Smooth muscle cell (in vitro differentiated cells): ENCODE results near the gene ADCY7. TPM values are rescaled to one million over a fixed set of nuclear protein-coding genes. Genes with fewer than 3 reads are reported as not detected.

Experiments used
- DNase-seq: peaks from one replicate; lab custom pipeline; 2025; ENCODE audit not compliant: unreplicated experiment; lab: John Stamatoyannopoulos, UW
- H2AFZ ChIP-seq: fragments of 200-600 bp; sonication (generic); 2 replicates; pipeline ENCODE4 v1.6.0; 2016; ENCODE audit warnings: antibody characterized with exemption, low read depth, mild to moderate bottlenecking
- H3F3A ChIP-seq: fragments of 200-600 bp; sonication (generic); 2 replicates; pipeline ENCODE4 v1.6.0; 2017; ENCODE audit warnings: antibody characterized with exemption, low read depth
- H3K27ac ChIP-seq: fragments of 200-600 bp; sonication (generic); 2 replicates; pipeline ENCODE4 v1.5.1; 2016; ENCODE audit warnings: low read depth, mild to moderate bottlenecking
- H3K27me3 ChIP-seq: fragments of 200-600 bp; sonication (generic); 2 replicates; pipeline ENCODE4 v1.6.1; 2016; ENCODE audit warnings: low read depth, mild to moderate bottlenecking
- H3K36me3 ChIP-seq: fragments of 200-600 bp; sonication (generic); 2 replicates; pipeline ENCODE4 v1.5.1; 2016; ENCODE audit warnings: low read depth
- H3K4me1 ChIP-seq: fragments of 200-600 bp; sonication (generic); 2 replicates; pipeline ENCODE4 v1.5.1; 2016; ENCODE audit warnings: low read depth
- H3K4me2 ChIP-seq: fragments of 200-600 bp; sonication (generic); 2 replicates; pipeline ENCODE4 v1.6.0; 2016; ENCODE audit warnings: mild to moderate bottlenecking
- H3K4me3 ChIP-seq: fragments of 200-600 bp; sonication (generic); 2 replicates; pipeline ENCODE4 v1.5.1; 2016; ENCODE audit warnings: mild to moderate bottlenecking
- H3K79me2 ChIP-seq: fragments of 200-600 bp; sonication (generic); 2 replicates; pipeline ENCODE4 v1.6.0; 2016; ENCODE audit warnings: low read depth, mild to moderate bottlenecking
- H3K9ac ChIP-seq: fragments of 200-600 bp; sonication (generic); 2 replicates; pipeline ENCODE4 v1.6.0; 2016; ENCODE audit warnings: low read depth
- H3K9me3 ChIP-seq: fragments of 200-600 bp; sonication (generic); replicated peaks from 2 replicates; pipeline ENCODE4 v1.5.1; 2016; ENCODE audit warnings: low read depth
- H4K20me1 ChIP-seq: fragments of 200-600 bp; sonication (generic); 2 replicates; pipeline ENCODE4 v1.6.0; 2016; ENCODE audit warnings: low read depth
- WGBS: methylation state at CpG from one replicate; pipeline ENCODE4 v1.1.7; 2016; ENCODE audit warnings: low lambda C conversion rate; 5-methylcytosine and 5-hydroxymethylcytosine counted together
- polyA plus RNA-seq: library from polyadenylated mRNA; unstranded; fragments of >200 nt; fragmentation: Nextera tagmentation; extraction: Ambion mirVana; gene quantifications from 2 replicates; pipeline ENCODE4 v1.2.1, GENCODE V29; 2016
- total RNA-seq: library from RNA; depleted of rRNA; stranded (reverse); fragments of >200 nt; gene quantifications from 2 replicates; pipeline ENCODE4 v1.2.3, GENCODE V29; 2014
- TF ChIP-seq, protein P1 (sequence below): fragments of 200-600 bp; sonication (generic); IDR thresholded peaks from 2 replicates; pipeline ENCODE4 v1.5.1; 2017; ENCODE audit warnings: borderline replicate concordance, mild to moderate bottlenecking, antibody characterized with exemption; ENCODE audit not compliant: insufficient read depth, poor library complexity, severe bottlenecking

The ADCY7 gene
- total and polyA plus RNA-seq, 2 experiments from 2014 or later = 28.1 to 31.6 TPM

DNA sequence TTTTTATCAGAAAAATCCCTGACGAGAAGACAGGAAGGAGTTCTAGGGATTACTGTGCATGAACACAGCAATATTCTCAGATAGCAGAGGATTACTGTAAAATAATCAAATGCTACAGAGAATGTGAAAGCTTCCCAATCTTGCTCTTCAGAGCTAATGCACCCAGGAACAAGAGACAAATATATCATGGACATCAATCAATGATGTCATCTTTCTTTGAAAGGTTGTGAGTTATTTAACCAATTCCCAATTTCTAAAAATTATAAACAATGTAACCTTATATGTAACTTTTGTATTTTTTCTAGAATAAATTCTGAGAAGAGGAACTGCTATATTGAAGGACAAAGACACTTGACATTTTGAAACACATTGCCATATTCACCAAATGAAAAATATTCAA is 56.0 kb downstream of the ADCY7 start:
- H2AFZ ChIP-seq = no peak overlapping the region
- H3K4me1 ChIP-seq = no peaks in the 10 kb centered on the region
- no peaks in the 10 kb centered on the region for H4K20me1 ChIP-seq
- no peak overlapping the region for H3K9ac ChIP-seq
- TF ChIP-seq, protein P1, sequence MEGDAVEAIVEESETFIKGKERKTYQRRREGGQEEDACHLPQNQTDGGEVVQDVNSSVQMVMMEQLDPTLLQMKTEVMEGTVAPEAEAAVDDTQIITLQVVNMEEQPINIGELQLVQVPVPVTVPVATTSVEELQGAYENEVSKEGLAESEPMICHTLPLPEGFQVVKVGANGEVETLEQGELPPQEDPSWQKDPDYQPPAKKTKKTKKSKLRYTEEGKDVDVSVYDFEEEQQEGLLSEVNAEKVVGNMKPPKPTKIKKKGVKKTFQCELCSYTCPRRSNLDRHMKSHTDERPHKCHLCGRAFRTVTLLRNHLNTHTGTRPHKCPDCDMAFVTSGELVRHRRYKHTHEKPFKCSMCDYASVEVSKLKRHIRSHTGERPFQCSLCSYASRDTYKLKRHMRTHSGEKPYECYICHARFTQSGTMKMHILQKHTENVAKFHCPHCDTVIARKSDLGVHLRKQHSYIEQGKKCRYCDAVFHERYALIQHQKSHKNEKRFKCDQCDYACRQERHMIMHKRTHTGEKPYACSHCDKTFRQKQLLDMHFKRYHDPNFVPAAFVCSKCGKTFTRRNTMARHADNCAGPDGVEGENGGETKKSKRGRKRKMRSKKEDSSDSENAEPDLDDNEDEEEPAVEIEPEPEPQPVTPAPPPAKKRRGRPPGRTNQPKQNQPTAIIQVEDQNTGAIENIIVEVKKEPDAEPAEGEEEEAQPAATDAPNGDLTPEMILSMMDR = no peak
- peaks cover 27% of the 10 kb centered on the region for H3F3A ChIP-seq
- 35% methylated on average over 1 of the region's 1 CpG for WGBS
- H3K79me2 ChIP-seq = no peaks in the 10 kb centered on the region
- H3K36me3 ChIP-seq = peaks cover 10% of the 10 kb centered on the region
- DNase-seq = no peak
- H3K4me3 ChIP-seq = no peak overlapping the region
- H3K27ac ChIP-seq = no peak overlapping the region
- H3K9me3 ChIP-seq = no peaks in the 10 kb centered on the region
- no peaks in the 10 kb centered on the region for H3K27me3 ChIP-seq
- no peak overlapping the region for H3K4me2 ChIP-seq

DNA sequence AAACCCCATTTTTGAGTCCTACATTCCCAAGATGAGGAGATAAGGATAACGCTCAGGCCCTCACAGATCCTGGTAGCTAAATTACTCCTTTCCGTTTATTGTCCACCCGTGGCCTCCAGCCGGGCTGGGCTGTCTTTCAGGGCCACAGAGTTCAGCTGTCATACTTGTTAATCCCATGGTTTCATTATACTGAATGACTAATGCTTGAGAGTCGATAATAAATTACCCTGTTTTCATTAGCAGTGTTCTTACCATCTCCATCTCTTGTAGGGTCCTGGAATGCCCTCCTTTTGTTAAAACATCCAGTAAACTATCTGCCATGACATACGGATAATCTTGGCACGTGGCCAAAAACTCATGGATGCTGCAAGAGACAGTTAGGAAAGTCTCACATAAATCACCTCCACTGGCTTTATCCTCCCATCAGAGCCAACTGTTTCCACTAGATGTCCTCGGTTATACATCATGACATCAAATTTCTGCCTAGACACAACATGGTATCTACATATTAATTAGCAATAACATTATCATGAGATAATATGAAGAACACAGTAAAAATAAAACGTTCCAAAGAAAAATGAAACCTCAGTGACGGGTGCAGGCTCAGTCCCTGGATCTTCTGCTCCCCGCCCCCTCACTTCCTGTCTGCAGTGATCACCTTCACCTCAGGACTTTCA is 57.1 kb downstream of the ADCY7 start:
- peak overlapping the region; percentile 17 for H3K27ac ChIP-seq
- H3F3A ChIP-seq = peaks cover 18% of the 10 kb centered on the region
- H4K20me1 ChIP-seq = no peaks in the 10 kb centered on the region
- H3K4me3 ChIP-seq = no peak overlapping the region
- H3K27me3 ChIP-seq = no peaks in the 10 kb centered on the region
- no peaks in the 10 kb centered on the region for H3K4me1 ChIP-seq
- no peak overlapping the region for H2AFZ ChIP-seq
- WGBS = 39% methylated on average over 11 of the region's 11 CpGs
- TF ChIP-seq, protein P1 = no peak
- H3K9me3 ChIP-seq = no peaks in the 10 kb centered on the region
- no peak for DNase-seq
- H3K9ac ChIP-seq = no peak overlapping the region
- H3K36me3 ChIP-seq = peaks cover 2% of the 10 kb centered on the region
- no peaks in the 10 kb centered on the region for H3K79me2 ChIP-seq
- peak overlapping the region; percentile 47 for H3K4me2 ChIP-seq

DNA sequence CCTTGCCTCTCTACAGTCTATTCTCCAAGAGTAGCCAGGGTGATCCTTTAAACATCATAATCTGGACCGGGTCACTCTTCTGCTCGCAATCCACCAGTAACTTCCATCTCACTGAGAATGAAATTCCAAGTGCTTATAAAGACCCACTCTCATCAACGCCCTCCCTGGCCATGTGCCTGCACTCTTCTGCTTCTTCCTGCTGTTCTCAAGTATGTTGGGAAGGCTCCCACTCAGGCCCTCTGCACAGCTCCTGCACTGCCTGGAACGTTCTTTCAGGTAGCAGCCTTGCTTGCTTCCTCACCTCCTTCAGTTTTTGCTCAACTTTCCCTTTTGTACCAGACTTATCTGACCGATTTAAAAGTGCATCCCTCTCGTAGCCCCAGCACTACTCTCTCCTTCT is 58.0 kb downstream of the ADCY7 start:
- no peaks in the 10 kb centered on the region for H4K20me1 ChIP-seq
- H3K4me3 ChIP-seq = no peak overlapping the region
- H2AFZ ChIP-seq = no peak overlapping the region
- no peaks in the 10 kb centered on the region for H3K4me1 ChIP-seq
- 97% methylated on average over 6 of the region's 6 CpGs for WGBS
- H3K36me3 ChIP-seq = no peaks in the 10 kb centered on the region
- no peak overlapping the region for H3K27ac ChIP-seq
- no peaks in the 10 kb centered on the region for H3K79me2 ChIP-seq
- H3K27me3 ChIP-seq = no peaks in the 10 kb centered on the region
- no peak overlapping the region for H3K4me2 ChIP-seq
- no peaks in the 10 kb centered on the region for H3K9me3 ChIP-seq
- no peak overlapping the region for H3K9ac ChIP-seq
- peaks cover 14% of the 10 kb centered on the region for H3F3A ChIP-seq
- TF ChIP-seq, protein P1 = no peak
- no peak for DNase-seq

DNA sequence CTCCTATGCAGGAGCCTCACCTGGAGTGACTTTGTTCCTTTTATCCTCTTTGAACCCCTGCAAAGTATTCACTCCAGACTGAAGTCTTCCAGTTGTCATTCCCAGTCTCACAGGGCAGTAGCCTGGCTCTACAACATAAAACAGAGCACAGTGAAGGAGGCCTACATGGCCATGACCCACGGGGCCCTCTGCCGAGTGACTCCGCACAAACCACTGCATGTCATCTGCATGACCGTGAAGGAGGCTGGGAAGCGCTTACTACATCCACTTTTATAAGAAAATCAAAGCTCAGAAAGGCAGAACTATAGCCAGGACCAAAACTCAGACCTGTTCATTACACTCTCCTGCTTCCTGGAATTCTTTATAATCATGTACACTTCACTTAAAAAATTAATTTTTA is 59.9 kb downstream of the ADCY7 start:
- WGBS = 70% methylated on average over 5 of the region's 5 CpGs
- H3K4me2 ChIP-seq = no peak overlapping the region

More for the DNA sequence above, 59.9 kb downstream of the ADCY7 start:
- Histone ChIP-seq H2AFZ (no peak overlapping the region), H3K36me3 (no peaks in the 10 kb centered on the region), H3K4me1 (peaks cover 8% of the 10 kb centered on the region), H3K27ac (no peak overlapping the region), H3K27me3 (no peaks in the 10 kb centered on the region), H3K79me2 (no peaks in the 10 kb centered on the region), H3K9me3 (no peaks in the 10 kb centered on the region), H4K20me1 (peaks cover 9% of the 10 kb centered on the region), H3F3A (peaks cover under 1% of the 10 kb centered on the region), H3K4me3 (no peak overlapping the region), H3K9ac (no peak overlapping the region)
- TF ChIP-seq, protein P1 = no peak
- no peak for DNase-seq
